Occipital lobe (tissue), 2 donors: ENCODE results near the gene CDKN1A. TPM values are rescaled to one million over a fixed set of nuclear protein-coding genes. Genes with fewer than 3 reads are reported as not detected.
"Not testable (repeated sequence)": the region's sequence is repeated elsewhere in the genome, so short reads cannot be mapped to it uniquely, and the experiment has no call there.

Source experiments
- DNase-seq: peaks from one replicate; lab custom pipeline; 2025; lab: John Stamatoyannopoulos, UW
- total RNA-seq: library from RNA; depleted of rRNA; stranded (reverse); fragments of >200 nt; gene quantifications from one replicate; pipeline ENCODE4 v1.2.3, GENCODE V29; 2014

CDKN1A gene
- total RNA-seq, 1 donor from 2014 or later = 2.0 TPM

- no peak for DNase-seq
Observed at GRCh38 chr6:36719126-36719525, 40.6 kb downstream of the CDKN1A start.

DNA sequence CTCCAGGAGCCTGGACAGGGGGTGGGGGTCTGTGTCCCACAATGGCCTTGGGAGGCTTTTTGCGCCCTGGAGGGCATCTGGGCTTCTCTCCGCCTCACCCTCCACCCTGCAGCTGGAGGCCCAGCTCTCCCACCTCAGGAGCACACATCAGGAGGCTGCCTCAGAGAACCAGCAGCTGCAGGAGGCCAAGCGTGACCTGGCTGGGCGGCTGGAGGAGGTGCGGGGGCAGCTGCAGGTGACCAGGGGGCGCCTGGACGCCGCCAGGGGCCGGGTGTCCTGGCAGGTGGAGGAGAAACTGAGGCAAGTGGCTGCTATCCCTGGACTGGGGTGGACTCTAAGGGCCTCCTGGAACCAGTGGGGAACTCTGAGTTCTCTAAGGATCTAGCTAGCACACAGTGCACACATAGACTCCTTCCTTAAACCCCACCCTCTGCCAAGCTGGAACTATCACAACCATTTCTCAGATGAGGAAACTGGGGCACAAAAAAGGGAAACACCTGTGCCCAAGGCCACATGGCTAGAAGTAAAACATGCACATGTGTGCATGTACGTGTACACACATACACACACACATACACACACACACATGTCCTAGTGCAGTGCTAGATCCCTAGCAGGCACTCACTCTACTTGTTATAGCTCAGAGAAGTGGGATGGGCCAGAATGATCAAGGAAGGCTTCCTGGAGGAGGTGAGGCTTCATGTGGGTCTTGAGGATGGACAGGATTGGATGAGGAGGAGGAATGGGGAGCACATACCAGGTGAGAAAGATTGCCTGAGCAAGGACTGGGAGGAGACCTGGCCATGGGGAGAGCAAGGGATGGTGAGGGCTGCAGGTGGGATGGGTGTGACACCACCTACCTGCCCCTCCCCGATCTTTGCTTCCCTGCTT lies 42.0 kb downstream of the CDKN1A start:
- no peak for DNase-seq

DNA sequence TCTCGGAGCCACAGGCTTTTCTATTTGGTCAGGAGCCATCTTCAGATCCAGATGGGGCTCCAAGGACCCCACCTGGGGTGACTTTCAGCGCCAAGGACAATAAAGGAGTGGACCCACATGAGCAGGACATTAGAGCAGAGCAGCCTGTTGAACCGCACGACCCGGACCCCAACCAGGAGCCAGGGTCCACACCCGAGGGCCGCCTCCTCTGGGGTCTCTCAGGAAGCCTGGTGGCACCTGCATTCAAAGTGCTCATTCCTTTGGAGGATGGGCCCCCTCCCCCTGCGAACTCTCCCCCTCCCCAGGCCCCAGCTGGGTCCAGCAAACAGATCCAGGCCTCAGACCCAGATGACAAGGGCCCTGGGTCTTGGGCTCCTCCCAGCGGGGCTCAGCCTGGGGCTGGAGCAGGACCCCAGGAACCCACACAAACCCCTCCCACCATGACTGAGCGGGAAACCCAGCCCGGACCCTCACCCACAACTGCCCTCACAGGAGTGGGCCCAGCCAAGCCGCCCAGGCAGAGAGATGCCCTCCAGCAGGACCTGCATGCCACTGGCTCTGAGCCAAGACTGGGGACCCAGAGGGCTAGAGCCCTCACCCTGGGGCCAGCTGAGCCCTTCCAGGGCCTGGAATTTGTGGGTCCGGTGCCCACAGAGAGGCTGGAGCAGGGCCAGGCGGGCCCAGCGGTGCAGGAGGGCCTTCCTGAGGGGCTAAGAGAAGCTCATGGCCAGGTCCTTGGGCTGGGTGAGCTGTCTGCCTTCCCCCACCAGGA lies 43.0 kb downstream of the CDKN1A start:
- no peak for DNase-seq

DNA sequence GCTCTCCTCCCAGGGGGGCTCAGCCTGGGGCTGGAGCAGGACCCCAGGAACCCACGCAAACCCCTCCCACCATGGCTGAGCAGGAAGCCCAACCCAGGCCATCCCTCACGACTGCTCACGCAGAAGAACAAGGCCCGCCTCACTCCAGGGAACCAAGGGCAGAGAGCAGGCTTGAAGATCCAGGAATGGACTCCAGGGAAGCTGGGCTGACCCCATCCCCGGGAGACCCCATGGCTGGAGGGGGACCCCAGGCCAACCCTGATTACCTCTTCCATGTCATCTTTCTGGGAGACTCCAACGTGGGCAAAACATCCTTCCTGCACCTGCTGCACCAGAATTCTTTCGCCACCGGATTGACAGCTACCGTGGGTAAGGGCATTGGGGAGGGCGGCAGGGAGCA lies 43.9 kb downstream of the CDKN1A start:
- DNase-seq = no peak

DNA sequence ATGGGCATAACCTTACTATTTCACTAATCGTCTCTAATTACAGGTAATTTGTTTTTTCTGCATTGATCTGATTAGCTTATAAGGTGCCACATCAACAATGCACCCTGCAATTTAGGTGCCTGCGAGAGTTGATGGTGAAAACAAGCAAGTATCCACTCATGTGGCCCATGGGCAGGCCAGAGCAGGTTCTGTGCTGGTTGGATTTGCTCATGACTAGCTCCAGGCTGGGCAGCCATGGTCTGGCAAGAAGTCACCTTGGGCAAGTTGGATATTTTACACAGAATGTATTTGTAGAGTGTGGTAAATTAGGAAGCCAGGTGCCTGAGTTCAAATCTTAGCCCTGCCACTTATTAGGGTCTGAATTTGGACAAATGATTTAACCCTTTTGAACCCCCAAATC lies 44.4 kb downstream of the CDKN1A start:
- DNase-seq = no peak

GRCh38 chr6:36723992-36724391 lies 45.5 kb downstream of the CDKN1A start:
- DNase-seq = not testable (repeated sequence)

DNA sequence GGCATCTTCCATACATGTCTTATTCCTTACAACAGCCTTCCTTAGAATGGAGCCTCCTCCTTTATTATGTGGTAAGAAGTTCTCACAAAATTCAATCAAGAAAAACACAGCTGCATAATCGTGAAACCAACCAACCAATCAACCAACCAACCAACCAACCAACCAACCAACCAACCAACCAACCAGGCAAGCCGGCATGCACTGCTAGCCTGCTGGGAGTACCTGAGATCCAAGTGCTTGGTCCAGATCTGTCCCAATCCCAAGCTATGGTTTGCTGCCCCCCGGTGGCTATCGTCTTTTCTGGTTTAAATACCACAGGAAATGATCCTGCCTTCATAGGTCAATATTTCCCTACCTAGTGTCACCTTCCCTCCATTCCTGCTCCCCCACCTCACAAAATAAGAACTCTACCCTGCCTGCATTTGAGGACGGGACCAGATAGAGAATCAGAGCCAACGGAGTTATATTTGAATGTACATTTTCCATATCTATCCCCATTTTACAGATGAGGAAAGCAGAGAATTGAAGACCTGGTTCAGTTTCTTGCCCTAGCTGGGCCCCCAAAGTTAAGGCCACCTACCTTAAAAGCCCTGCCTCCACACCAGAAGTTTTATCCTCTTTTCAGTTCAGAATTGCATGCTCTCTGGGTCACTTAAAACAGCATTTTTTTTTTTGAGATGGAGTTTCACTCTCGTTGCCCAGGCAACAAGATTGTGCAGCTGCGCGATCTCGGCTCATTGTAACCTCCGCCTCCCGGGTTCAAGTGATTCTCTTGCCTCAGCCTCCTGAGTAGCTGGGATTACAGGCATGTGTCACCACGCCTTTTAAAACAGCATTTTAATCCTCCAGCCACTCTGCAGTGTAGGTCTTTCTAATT lies 46.2 kb downstream of the CDKN1A start:
- peak; percentile 11 for DNase-seq

DNA sequence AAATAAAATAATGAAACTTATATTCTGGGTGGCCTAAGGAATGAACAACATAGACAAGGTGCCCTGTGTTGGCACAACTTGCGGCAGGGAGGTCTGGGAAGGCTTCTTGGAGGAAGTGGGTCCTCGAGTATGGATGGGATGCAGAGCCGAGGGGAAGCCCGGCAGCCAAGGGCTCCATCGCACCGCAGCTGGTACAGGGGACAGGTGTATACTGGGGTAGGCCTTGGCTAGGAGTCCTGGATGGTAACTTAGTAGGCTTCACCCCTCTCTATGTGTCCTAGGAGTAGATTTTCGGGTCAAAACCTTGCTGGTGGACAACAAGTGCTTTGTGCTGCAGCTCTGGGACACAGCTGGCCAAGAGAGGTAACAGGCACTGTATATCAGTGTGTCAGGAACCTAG lies 47.1 kb downstream of the CDKN1A start:
- DNase-seq = no peak

- DNase-seq = no peak
Observed at GRCh38 chr6:36727505-36728021, 49.0 kb downstream of the CDKN1A start.

DNA sequence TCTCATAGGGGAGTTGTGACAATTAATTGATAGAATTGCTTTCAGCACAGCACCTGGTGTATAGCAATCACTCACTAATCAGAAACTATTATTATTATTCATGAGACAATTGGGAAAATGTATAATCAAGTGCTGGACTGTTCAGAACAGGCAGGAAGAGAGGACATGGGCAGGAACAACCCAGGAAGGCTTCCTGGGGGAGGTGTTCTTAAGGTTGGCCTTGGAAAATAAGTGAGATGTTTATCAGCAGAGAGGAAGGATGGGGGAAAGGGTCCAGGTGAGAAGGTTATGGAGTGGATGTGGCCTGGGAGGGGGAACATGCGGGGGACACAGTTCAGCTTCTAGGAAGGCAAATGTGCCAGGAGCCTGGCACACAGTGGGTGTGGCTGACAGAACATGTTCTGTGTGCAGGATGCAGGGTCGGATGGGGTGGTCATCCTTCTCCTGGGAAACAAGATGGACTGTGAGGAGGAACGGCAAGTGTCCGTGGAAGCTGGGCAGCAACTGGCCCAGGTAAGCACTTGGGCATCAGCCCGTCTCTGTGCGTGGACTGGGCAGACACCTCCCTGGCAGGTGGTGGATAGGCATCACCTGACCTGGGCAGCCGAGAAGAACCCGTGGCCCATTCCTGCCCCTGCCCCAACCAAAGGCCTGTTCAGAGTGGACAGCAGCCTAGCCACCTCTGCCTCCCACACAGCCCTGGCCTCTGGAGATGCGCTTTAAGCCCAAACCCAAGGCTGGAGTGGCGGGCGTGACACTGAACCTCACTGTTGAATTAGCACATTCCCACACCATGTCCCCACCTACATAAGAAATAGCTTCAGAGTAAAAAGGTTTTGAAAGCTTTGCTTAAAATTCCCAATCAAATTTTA lies 50.0 kb downstream of the CDKN1A start:
- no peak for DNase-seq

- DNase-seq = no peak
Observed at GRCh38 chr6:36729161-36729524, 50.6 kb downstream of the CDKN1A start.

DNA sequence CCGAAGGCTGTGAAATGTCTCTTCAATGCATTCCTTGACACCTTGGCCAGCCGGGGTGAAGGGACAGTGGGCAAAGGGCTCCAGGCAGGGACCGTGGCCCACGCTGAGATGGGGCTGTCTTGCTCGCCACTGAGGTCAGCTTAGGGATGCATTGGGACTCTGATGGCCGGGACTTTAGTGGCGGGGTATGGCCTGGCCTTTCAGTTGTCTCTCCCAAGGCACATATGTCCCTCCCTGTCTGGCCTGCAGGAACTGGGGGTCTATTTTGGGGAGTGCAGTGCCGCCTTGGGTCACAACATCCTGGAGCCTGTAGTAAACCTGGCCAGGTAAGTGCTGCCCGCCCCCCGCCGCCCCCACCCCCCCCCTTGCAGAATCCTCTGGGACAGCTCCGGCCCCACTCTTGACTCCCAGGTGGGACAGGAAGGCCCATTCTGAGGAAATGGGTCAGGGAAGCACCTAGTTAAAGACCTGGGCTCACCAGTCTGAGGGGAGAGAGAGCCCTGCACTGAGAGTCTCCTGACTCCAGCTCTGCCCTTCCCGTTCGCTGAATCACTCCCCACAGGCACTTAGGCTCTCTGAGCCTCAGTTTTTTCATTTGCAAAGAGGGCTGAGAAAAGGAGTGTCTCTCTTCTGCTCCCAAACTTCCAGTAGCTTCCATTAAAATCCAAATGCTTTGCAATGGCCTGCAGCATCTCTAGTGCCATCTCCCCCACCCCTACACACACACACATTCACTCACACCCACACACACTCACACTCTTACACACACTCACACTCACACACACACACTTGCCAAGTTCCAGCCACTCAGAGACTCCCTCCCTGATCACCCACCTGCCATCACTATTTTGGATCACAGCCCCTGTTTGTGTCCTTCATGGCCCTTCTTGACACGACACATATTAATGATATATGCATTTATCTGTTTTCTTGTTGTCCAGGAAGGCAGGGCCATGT lies 52.2 kb downstream of the CDKN1A start:
- no peak for DNase-seq

GRCh38 chr6:36731622-36732310 lies 53.3 kb downstream of the CDKN1A start:
- no peak for DNase-seq

DNA sequence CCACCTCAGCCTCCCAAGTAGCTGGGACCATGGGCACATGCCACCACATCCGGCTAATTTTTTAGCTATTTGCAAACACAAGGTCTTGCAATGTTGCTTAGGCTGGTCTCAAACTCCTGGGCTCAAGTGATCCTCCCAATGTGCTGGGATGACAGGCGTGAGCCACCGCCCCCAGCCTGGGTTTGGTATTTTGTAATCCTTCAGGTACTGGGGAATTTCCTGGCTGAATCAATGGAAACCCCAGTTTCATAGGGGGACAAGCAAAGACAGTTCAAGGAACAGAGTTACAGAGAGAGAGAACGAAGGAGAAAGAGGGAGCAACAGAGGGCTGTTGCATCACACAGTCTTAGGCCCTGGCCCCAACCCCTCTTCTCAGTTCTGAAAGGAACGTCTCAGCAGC lies 54.8 kb downstream of the CDKN1A start:
- no peak for DNase-seq

DNA sequence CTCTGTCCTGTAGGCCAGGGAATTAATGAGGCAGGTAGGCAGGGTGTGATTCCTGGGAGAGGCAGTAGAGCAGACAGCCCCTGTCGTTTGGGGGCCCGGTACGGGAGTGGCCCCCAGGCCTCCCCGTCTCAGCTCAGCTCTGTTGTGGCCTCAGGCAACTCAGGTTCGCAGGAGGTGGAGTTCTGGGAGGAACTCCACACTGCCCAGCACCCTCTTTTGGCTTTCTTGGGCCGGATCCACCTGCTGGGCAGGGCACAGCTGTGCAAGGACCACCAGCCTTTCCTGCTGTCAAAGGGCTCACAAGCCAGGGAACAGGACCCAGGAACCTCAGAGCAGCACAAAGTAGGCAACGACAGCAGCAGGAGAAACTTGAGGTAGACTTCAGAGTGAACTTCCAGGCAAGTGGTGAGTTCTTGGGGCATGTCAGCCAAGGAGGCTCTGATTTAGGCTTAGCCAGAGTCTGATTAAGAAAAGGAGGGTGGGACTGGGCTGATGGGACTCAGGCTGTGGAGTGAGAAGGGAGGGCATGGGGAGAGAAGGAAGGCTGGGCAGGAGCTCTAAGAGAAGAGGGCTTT lies 56.1 kb downstream of the CDKN1A start:
- DNase-seq = no peak

- no peak for DNase-seq
Observed at GRCh38 chr6:36735110-36736071, 56.9 kb downstream of the CDKN1A start.
